HG03469 (cell line): ENCODE results near the gene E2F4.

Source experiments
- ATAC-seq: cut with Tn5 transposase; IDR thresholded peaks from one replicate; pipeline ENCODE4 v1.9.1; 2021; ENCODE audit warnings: mild to moderate bottlenecking, moderate library complexity, moderate number of reproducible peaks; ENCODE audit not compliant: unreplicated experiment

E2F4 gene

GRCh38 chr16:67207249-67208091 is 15.5 kb downstream of the E2F4 start:
- no peak for ATAC-seq

DNA sequence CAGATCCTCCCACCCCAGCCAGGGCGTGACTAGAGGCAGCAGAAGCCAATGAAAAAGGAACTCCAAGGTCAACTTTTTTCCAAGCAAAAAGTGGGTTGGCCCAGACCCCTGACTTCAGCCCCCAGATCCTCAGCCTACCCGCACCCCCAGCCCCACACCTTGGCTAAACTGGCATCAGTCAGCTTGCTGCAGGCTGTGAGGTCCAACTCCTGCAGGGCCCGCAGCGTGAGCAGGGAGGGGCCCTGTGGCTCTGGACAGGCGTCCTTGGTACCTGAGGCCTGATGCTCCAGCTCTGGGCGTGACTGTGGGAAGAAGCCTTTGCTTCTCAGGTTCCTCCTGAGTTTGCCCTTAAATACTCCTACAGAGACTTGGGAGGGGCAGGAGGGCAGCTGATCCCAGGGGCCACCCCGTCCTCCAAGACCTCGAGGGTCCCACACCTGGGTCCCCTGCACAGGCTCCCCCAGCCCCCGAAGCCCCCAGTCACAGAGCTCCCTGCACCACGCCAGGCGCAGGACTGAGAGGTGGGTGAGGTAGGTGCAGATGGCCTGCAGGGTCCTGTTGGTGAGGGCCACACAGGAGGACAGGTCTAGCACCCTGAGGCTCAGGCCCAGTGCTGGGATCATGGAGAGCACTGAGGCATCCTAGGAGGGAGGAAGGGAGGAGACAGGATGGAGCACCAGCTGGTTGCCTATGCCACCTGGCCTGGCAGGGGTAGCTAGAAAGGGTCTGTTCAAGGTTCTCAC is 16.4 kb downstream of the E2F4 start:
- ATAC-seq, result no peak

DNA sequence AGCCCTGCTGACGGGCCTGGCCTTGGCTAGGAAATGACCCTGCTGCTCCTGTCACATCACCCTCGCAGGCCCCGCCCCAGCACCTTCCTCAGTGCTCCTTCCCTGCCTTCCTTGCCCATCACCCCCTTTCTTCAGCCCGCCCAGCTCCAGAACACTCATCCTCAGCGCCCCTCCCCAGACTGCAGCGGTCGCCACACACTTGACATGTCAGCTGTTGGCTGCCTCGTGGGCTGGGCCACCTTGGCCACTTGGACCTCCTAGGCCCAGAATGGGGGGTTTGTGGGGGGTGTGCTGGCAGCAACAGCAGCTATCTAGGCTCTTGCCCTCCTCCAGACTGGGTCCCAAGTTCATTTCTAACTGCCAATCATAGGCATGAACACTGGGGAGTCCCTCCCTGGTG is 17.6 kb downstream of the E2F4 start:
- no peak for ATAC-seq

DNA sequence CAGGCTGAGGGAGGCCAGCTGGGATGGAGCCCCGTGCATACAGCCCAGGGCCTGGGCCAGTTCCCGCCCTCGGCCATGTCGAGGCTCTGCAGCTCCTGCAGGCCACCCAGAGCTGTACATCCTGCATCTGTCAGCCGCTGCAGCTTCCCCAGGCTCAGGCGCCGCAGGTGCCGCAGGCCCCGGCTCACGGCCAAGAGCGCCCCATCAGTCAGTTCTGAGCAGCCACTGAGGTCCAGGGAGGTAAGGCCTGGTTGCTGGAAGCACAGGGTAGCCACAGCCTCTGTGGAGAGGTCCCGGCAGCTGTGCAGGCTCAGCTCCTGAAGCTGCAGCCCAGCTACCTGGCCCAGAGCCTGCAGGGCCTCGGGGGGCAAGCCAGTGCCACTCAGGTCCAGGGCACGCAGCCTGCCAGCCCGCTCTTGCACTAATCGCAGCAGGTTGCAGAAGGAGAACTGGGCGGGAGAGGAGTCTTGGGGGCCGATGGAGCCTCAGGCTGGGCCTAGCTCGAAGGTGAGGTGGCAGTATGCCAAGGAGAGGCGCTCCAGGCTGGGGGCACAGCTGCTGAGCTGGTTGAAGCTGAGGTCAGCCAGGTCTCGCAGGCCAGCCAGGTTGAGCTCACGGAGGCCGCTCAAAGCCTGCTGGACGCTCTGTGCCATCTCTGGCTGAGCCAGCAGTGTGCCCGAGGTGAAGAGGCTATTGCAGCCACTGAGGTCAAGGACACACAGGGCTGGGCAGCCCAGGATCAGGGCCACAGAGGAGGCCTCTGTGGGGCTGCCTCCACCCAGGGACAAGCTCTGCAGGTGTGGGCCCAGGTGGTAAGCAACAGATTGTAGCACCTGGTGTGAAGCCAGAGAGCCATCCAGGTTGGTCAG is 18.3 kb downstream of the E2F4 start:
- ATAC-seq, result no peak

GRCh38 chr16:67211674-67212073 is 19.7 kb downstream of the E2F4 start:
- ATAC-seq, result no peak

GRCh38 chr16:67212766-67213165 is 20.8 kb downstream of the E2F4 start:
- no peak for ATAC-seq

DNA sequence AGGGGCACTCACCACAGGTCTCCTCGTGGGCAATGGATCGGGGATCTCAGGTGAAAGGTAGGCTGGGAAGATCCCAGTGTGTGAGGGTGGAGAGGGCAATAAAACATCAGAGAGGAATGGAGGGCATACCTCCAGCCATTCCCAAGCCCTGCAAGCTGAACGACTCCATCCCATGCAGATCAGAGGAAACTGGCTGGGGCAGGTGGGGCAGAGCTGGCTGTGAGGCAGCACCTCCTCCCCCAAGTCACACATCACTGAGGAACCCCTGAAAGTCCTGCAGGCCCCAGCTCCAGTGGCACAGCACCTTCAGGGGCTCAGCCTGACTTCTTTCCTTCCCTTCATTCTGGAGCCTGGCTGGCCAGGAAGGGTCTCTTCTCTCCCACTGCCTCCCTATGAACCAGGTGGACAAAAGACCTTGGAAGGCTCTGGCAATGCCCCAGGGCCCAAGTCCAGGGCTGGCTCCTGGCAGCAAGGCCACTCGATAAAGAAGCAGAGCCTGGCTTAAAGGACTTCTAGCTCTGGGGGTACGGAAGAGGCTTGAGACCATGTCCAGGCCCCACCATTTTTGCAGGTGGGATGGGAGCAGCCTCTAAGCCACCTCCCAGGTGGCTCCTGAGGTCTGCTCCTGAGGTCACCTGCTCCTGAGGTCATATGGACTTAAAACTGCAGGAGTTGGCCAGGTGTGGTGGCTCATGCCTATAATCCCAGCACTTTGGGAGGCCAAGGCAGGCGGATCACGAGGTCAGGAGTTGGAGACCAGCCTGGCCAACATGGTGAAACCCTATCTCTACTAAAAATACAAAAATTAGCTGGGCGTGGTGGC is 21.5 kb downstream of the E2F4 start:
- ATAC-seq, result no peak

DNA sequence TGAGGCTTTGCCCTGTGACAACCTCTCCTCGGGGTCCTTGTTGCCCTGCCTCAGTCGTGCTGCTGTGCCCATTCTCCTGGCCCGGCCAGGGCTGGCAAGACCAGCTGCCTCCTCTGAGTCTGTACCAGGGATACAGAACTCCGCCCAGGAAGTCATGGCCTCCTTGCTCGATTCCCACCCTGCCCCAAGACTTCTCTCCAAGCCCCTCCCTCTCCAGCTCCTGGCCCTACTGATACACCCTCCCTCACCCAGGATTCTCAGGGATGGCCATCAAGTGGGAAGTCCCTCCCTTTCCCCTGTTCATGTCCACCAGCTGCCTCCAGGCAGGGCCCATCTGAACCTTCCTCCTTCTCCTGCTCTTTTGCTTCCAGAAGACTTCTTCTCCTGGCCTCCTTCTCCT is 23.8 kb downstream of the E2F4 start:
- ATAC-seq, result no peak

- no peak for ATAC-seq
These were observed 24.9 kb downstream of the E2F4 start for GRCh38 chr16:67216612-67217490.

DNA sequence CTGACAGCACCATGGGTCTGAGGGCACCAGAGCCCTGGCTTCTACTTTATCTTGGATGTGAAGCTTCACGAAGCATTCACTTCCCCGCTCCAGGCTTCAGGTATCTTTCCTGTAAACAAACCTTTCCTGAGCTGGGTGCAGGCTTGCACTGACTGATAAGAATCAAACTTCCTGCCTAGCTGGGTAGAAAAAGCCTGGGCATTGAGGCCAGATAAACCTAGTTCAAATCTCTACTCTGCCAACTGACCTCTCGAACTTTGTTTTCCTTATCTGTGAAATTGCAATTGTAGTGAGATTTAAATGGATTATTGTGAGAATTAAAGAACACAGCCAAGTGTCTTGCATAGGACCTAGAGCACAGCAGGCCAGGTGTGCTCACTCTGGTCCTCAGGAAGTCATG is 32.0 kb downstream of the E2F4 start:
- ATAC-seq, result no peak

- ATAC-seq, result no peak
These were observed 34.4 kb downstream of the E2F4 start for GRCh38 chr16:67226295-67226803.

- peak; percentile 77 for ATAC-seq
These were observed 35.0 kb downstream of the E2F4 start, which contains the start of gene TMEM208 for GRCh38 chr16:67226804-67227566. Gene TMEM208, plus strand, starts transcription at chr16:67227130. Its CDS starts 89 bp downstream, at chr16:67227219.

- no peak for ATAC-seq
These were observed 35.6 kb downstream of the E2F4 start for GRCh38 chr16:67227567-67227921.

DNA sequence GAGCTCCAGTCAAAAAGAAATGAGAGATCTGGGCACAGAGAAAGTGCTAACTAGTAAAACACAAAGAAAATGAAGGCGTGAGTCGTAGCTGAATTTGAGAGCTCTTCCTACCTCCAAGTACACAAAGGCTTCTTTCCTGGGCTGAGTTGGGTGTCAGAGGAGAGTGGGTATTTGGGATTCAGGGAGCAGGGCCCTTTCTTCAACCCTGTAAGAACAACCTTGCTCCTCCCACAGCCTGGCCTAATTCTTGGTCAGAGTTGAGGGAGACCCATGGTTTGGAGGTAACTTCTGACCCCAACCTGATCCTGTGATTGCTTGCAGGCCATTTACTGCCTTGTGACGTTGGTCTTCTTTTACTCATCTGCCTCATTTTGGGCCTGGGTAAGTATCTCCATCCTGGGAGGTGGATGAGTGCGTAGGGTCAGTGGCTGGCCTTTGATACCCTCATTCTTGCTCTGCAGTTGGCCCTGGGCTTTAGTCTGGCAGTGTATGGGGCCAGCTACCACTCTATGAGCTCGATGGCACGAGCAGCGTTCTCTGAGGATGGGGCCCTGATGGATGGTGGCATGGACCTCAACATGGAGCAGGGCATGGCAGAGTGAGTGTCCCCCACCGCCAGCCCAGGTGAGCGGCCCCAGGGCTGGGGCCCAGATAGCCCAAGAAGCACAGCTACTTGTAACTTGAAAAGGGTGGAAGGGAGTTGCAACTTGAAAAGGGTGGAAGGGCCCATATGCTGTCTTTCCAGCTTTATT is 36.3 kb downstream of the E2F4 start:
- no peak for ATAC-seq

GRCh38 chr16:67228905-67229304 is 37.0 kb downstream of the E2F4 start:
- no peak for ATAC-seq

DNA sequence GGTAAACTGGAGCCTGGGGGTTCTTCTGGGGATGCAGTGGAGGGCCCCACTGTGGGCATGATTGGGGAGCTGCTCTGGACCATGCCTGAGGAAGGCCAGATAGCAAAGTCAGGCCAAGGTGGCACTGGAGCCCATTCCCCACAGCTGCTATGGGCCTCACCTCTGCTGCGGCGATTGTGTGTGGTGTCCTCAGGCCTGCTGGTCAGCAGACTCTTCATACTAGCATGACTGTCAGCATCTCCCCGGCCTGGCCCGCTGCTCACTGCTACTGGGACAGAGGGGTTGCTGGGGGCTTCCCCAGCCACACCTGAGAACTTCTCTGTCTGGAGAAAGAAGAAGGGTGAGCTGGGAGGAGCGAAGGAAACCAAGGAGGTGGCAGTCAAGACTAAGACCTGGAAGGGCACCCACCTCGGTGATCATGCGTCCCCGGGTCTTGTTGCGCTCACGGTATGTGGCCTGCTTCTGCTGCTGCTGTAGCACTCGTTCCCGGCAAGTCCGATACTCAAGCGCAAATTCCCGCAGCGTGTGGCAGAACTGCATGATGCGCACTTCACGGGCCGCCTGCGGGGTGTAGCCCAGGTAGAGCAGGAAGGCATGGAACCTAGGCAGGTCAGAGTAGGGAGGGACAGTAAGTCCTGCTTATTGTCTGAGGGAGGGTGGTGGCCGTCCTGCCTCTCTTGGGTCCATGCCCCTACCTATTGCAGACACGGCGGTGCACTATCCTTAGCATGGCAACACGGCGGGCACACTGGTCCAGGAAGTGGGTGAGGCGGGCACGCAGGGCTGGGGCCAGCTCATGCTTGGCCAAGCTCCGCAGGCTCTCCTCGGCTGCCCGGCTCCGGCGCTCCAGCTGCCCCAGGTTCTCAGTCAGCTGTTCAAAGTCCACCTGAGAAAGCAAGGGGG is 38.2 kb downstream of the E2F4 start:
- no peak for ATAC-seq
